Activated effector memory CD4-positive, alpha-beta T cell treated with anti-CD3 and anti-CD28 coated beads, Interleukin-2, amount 50 U/mL, for 16 hours (primary cell): ENCODE data around the gene SMOC2.

Experiments
- DNase-seq: peaks from one replicate; pipeline ENCODE4 v3.0.0-alpha.2; 2020

The SMOC2 gene

DNA sequence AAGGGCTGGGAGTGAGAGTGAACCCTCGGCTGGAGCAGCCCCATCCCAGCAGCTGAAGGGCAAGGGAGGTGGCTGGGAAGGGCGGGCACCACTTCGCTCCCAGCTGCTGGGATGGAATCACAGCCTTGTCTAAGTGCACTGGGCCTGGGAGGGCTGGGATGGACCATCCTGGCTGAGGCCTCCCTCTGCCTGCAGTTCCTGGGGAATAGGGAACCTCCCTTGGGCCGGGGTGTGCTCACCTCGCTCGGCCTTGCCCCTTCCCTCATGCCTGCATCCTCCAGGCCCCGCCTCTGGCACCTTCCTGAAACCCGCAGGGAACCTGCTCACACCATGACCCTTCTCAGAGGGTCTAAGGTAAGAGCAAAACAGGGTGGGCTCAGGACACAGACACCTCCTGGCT is 53.7 kb downstream of the SMOC2 start:
- DNase-seq = no peak

- DNase-seq = no peak
Measured at GRCh38 chr6:168495133-168495532, 54.1 kb downstream of the SMOC2 start.

- no peak for DNase-seq
Measured at GRCh38 chr6:168495636-168496035, 54.7 kb downstream of the SMOC2 start.

DNA sequence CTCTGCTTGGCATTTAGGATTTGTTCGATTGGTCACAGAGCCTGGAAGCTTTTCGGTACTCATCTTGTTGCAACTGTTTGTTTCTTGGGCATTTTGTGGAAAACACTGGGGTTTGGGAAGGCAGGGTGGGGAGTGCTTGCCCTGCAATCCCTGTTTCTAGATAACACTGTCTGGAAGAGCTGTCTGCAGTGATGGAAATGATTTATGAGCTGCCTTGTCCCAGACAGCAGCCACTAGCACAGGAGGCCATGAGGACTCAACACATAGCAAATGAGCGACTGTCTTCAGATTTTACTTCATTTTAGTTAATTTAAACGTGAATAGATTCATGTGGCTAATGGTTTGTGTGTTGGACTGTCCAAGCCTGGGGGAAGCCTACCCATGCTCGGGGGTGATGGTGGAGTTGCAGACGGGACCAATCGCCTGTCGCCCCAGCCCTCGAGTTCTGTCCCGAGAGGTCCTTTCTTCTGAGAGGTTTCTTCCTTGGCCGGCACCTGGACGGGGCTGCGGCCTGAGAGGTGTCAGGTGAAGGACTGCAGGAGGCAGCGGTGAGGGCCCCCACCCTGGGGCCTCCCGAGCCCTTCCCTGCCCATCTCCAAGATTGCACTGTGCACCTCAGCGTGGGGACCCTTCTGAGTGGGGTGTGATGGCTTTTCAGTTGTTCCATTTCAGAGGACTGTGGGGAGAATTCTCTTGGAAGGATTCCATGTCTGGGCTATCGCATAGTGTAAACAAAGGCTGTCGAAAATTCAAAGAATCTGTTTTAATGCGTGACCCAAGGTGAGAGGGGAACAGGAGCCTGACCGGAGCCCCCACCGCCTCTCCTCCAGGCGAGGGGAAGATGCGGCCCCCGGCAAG is 55.4 kb downstream of the SMOC2 start:
- no peak for DNase-seq

GRCh38 chr6:168496997-168497331 is 56.0 kb downstream of the SMOC2 start:
- no peak for DNase-seq

DNA sequence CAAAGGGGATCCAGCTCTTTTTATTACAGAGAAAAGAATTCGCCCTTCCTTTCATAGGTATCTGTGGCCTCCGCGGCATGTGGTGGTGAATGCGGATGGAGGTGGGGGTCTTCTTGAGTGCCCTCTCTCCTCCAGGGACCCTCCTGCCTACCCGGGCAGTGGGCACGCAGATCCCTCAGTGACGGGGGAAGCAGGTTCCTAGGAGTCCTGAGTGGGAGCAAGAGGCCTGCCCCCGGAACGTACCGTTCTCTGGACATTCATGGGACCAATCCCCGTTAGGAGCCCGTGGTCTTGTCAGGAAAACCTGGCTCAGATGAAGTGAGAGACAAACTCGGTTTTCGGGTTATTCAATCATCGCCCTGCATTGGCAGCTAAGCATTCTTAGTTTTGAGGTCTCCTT is 56.4 kb downstream of the SMOC2 start:
- no peak for DNase-seq

- DNase-seq = no peak
Measured at GRCh38 chr6:168498161-168498843, 57.3 kb downstream of the SMOC2 start.

DNA sequence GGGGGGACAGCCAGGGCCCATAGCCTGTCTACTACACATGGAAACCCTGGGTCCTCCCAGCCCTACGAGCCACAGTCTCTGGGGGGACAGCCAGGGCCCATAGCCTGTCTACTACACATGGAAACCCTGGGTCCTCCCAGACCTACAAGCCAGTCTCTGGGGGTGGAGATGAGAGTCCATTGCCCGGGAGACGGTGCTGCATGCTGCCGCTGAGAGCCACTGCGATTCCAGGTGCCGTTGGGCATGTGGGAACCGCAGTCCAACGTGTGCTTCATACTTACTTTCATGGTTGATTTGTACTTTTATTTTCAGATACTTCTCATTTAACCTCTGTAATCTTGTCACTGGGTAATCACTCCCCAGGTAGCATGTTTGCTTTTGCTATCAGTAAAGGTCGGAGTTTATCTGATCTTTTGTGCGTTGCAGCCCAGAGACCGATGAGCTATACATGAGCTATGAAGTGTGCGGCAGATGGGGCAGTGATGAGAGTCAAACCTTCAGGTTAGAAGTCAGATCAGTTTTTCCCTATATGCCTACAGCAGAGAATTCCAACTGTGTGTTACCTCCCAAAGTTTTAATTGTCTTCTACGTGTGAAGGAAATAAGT is 58.2 kb downstream of the SMOC2 start:
- DNase-seq = no peak

GRCh38 chr6:168500519-168500918 is 59.5 kb downstream of the SMOC2 start:
- DNase-seq = no peak

DNA sequence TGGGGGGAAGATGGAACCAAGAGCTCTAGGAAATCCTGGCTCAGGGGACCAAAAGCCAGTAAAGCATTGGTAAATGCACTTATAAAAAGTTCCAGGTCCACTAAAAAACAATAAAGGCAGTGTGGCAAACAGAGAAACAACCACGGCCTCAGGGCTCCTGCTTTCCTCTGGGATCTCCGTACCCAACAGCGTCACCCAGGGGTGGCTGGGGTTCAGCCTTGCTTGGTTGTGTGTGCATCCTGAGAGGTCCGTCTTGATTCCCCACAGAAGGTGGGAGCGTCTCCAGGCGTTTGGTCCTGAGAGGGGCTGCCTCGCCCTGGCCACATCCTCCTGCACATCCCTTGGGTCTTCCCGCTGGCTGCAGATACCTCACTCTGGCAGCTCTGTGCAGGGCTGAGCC is 60.6 kb downstream of the SMOC2 start:
- DNase-seq = no peak

GRCh38 chr6:168504366-168504765 is 63.4 kb downstream of the SMOC2 start:
- DNase-seq = no peak

DNA sequence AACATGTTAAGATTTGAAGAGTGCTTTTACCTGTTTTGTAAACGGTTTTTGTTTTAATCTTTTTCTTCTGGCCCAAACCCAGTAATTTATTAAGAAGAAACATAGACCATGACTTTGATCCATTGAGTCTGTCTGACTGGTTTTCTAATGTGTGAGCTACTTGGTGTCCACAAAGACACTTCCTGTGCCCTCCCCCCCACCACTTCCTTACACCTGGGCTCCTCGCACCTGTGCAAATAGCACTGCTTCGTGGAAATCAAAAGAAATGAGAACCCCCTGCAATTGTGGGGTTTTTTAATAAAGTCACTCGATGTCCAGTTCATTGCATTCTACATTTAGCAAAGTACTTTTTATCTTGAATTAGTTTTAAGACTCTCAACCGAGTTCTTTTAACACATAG is 65.5 kb downstream of the SMOC2 start:
- DNase-seq = no peak

DNA sequence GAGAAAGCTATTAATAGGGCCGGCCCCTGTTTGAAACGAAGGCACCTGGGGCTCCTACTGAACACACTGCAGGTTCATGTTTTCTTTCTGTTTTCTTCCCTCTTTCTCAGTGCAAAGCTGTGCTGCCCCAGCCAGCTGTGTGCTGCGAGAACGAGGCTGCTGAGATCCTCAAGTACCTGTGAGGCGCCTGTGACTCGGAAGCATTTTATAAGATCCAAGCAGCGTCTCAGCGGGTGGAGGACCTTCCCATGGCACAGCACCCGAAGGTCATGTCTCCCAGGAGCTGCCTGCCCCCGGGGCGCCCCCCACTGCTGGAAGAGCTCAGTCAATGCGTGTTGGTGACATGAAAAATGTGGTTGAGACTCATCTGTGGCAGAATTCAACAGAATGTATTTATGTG is 66.3 kb downstream of the SMOC2 start:
- DNase-seq = no peak

DNA sequence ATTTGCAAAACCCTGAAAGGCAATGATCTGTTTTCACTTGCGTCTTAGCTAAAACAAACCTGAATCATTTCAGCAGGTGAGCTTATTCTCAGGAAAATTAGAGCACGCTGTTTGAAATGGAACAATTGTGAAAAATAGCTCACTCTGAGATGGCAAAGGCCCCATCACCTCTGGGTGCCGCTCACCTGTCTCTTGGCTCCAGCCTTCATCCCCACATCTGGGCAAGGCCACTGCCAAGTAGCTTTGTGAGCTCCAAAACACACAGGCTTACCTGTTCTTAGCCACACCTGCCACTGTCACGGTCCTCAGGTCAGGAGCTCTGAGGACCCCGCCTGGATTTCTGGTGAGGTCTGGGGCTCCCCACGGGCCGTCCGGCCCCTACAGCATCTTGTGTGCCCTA is 66.7 kb downstream of the SMOC2 start:
- DNase-seq = no peak

- DNase-seq = no peak
Measured at GRCh38 chr6:168508903-168509302, 67.9 kb downstream of the SMOC2 start.

GRCh38 chr6:168513766-168514165 is 72.8 kb downstream of the SMOC2 start:
- DNase-seq = no peak

- no peak for DNase-seq
Measured at GRCh38 chr6:168514216-168514615, 73.2 kb downstream of the SMOC2 start.

- DNase-seq = no peak
Measured at GRCh38 chr6:168515376-168515775, 74.4 kb downstream of the SMOC2 start.

GRCh38 chr6:168516944-168517741 is 76.2 kb downstream of the SMOC2 start:
- DNase-seq = no peak

- DNase-seq = peak; percentile 54
Measured at GRCh38 chr6:168517742-168518347, 76.9 kb downstream of the SMOC2 start.

DNA sequence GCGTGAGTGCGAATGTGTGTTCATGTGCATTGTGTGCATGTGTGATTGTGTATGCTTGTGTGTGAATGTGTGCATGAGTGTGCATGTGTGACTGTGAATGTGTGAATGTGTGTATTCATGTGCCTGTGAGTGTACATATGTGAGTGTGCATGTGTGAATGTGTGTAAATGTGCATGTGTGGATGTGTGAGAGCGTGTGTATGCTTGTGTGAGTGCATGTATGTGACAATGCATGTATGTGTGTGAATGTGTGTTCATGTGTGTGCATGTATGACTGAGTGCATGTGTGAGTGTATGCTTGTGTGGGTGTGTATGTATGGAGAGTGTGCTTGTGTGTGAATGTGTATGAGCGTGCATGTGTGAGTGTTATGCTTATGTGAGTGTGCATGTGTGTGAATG is 77.4 kb downstream of the SMOC2 start:
- DNase-seq = no peak

GRCh38 chr6:168518867-168519266 is 77.9 kb downstream of the SMOC2 start:
- DNase-seq = peak; percentile 31

DNA sequence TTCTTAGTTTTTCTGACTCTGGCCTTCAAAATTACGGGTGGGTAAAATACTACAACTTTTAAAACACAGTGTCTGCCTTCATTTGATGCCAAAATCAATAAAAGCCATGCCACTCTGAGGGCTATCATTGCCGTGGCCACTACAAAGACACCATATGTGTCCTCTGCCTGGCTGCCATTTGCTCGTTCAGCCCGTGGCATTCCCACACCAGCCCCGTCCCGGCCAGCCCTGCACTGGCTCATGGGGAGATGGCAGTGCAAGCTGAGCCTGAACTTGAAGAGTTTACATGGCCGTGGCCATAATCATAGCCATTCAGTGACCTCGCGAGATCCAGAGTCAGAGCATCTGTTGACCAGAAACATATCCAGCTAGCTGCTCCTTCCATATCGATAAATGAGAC is 79.2 kb downstream of the SMOC2 start:
- no peak for DNase-seq
